Activated T-cell treated with anti-CD3 and anti-CD28 coated beads, Interleukin-2, amount 50 U/mL, for 4 hours (primary cell): ENCODE results near the gene BMI1. TPM values are rescaled to one million over a fixed set of nuclear protein-coding genes. Genes with fewer than 3 reads are reported as not detected.
A peak's percentile ranks its signal among the peaks of the same experiment; 100 is the strongest.

Experiments
- ATAC-seq, 2 donors: fragments of 200-7000 bp; cut with Tn5 transposase; one replicate each; pipeline ENCODE4 v1.10.0; 2021
- DNase-seq: peaks from one replicate; pipeline ENCODE4 v3.0.0-alpha.2; 2020
- H3K27me3 Mint-ChIP-seq: one replicate; pipeline ENCODE4 v1.8.0; 2021; ENCODE audit warnings: low read depth, mixed read lengths
- H3K36me3 Mint-ChIP-seq: one replicate; pipeline ENCODE4 v1.8.0; 2022; ENCODE audit warnings: mixed read lengths; ENCODE audit not compliant: insufficient read depth
- H3K4me1 Mint-ChIP-seq: one replicate; pipeline ENCODE4 v1.8.0; 2021; ENCODE audit warnings: low read depth, mixed read lengths
- H3K4me3 Mint-ChIP-seq: one replicate; pipeline ENCODE4 v1.8.0; 2021; ENCODE audit warnings: mild to moderate bottlenecking, moderate library complexity, mixed read lengths
- H3K9me3 Mint-ChIP-seq: one replicate; pipeline ENCODE4 v1.8.0; 2021; ENCODE audit warnings: mixed read lengths
- total RNA-seq, 3 donors: library from RNA; stranded (reverse); gene quantifications; one replicate each; pipeline ENCODE4 v1.2.1, GENCODE V29; 2021

BMI1 gene
- total RNA-seq, 3 donors from 2014 or later, result 80.9 to 96.1 (median 89.5) TPM

- Mint-ChIP-seq H3K4me3 (peak overlapping the region; percentile 90), H3K36me3 (peaks cover 17% of the 10 kb centered on the region), H3K4me1 (peaks cover 36% of the 10 kb centered on the region), H3K9me3 (no peaks in the 10 kb centered on the region), H3K27me3 (peaks cover 31% of the 10 kb centered on the region)
- DNase-seq, result no peak
- ATAC-seq, result no peak
These were observed 4.0 kb downstream of the BMI1 start for GRCh38 chr10:22324893-22325271.

GRCh38 chr10:22325272-22326144, 4.6 kb downstream of the BMI1 start:
- DNase-seq (peak; percentile 60), ATAC-seq (peak; percentile 16 to 42)
- Mint-ChIP-seq H3K9me3 (no peaks in the 10 kb centered on the region), H3K27me3 (peaks cover 31% of the 10 kb centered on the region), H3K36me3 (peaks cover 18% of the 10 kb centered on the region), H3K4me1 (peaks cover 32% of the 10 kb centered on the region), H3K4me3 (peak overlapping the region; percentile 90)

GRCh38 chr10:22326145-22326702, 5.3 kb downstream of the BMI1 start:
- no peak for ATAC-seq
- Mint-ChIP-seq H3K4me1 (peaks cover 34% of the 10 kb centered on the region), H3K4me3 (peak overlapping the region; percentile 74), H3K9me3 (no peaks in the 10 kb centered on the region), H3K27me3 (peaks cover 31% of the 10 kb centered on the region), H3K36me3 (peaks cover 18% of the 10 kb centered on the region)
- no peak for DNase-seq

- Mint-ChIP-seq H3K27me3 (peaks cover 29% of the 10 kb centered on the region), H3K36me3 (peaks cover 19% of the 10 kb centered on the region)
These were observed 8.3 kb downstream of the BMI1 start for GRCh38 chr10:22329150-22329549.

GRCh38 chr10:22332116-22332692, 11.3 kb downstream of the BMI1 start:
- Mint-ChIP-seq H3K36me3 (peaks cover 14% of the 10 kb centered on the region), H3K4me3 (no peak overlapping the region), H3K9me3 (peaks cover 5% of the 10 kb centered on the region), H3K27me3 (peaks cover 33% of the 10 kb centered on the region), H3K4me1 (peaks cover 33% of the 10 kb centered on the region)
- ATAC-seq (no peak), DNase-seq (no peak)

More at GRCh38 chr10:22329150-22329549, 8.3 kb downstream of the BMI1 start:
- DNase-seq, result no peak
- Mint-ChIP-seq H3K4me1 (peaks cover 42% of the 10 kb centered on the region), H3K4me3 (no peak overlapping the region), H3K9me3 (peaks cover 5% of the 10 kb centered on the region)
- no peak for ATAC-seq

GRCh38 chr10:22333167-22333974, 12.5 kb downstream of the BMI1 start:
- DNase-seq, result no peak
- Mint-ChIP-seq H3K4me3 (peak overlapping the region; percentile 75), H3K9me3 (peaks cover 5% of the 10 kb centered on the region), H3K36me3 (peaks cover 11% of the 10 kb centered on the region), H3K4me1 (peaks cover 34% of the 10 kb centered on the region), H3K27me3 (peaks cover 39% of the 10 kb centered on the region)
- no peak for ATAC-seq

- peaks cover 44% of the 10 kb centered on the region for H3K27me3 Mint-ChIP-seq
These were observed 13.0 kb downstream of the BMI1 start for GRCh38 chr10:22333975-22334282.

GRCh38 chr10:22334414-22335172, 13.7 kb downstream of the BMI1 start:
- DNase-seq, result no peak
- Mint-ChIP-seq H3K36me3 (peaks cover 5% of the 10 kb centered on the region), H3K4me1 (peaks cover 36% of the 10 kb centered on the region), H3K9me3 (peaks cover 5% of the 10 kb centered on the region), H3K4me3 (peak overlapping the region; percentile 78), H3K27me3 (peaks cover 50% of the 10 kb centered on the region)
- peak; percentile 3 to 6 for ATAC-seq

More at GRCh38 chr10:22333975-22334282, 13.0 kb downstream of the BMI1 start:
- Mint-ChIP-seq H3K36me3 (peaks cover 11% of the 10 kb centered on the region), H3K4me1 (peaks cover 34% of the 10 kb centered on the region), H3K4me3 (peak overlapping the region; percentile 75), H3K9me3 (peaks cover 5% of the 10 kb centered on the region)
- no peak for ATAC-seq
- no peak for DNase-seq

GRCh38 chr10:22335173-22335933, 14.5 kb downstream of the BMI1 start:
- peaks cover 55% of the 10 kb centered on the region for H3K27me3 Mint-ChIP-seq
- peak; percentile 77 to 81 for ATAC-seq
- peaks cover 43% of the 10 kb centered on the region for H3K4me1 Mint-ChIP-seq

GRCh38 chr10:22338185-22338900, 17.4 kb downstream of the BMI1 start:
- H3K36me3 Mint-ChIP-seq, result peaks cover 1% of the 10 kb centered on the region
- peak overlapping the region; percentile 21 for H3K4me3 Mint-ChIP-seq
- ATAC-seq (no peak), DNase-seq (no peak)
- peaks cover 64% of the 10 kb centered on the region for H3K27me3 Mint-ChIP-seq
- peaks cover 5% of the 10 kb centered on the region for H3K9me3 Mint-ChIP-seq
- peaks cover 31% of the 10 kb centered on the region for H3K4me1 Mint-ChIP-seq

More at GRCh38 chr10:22335173-22335933, 14.5 kb downstream of the BMI1 start:
- peak overlapping the region; percentile 78 for H3K4me3 Mint-ChIP-seq
- peaks cover 1% of the 10 kb centered on the region for H3K36me3 Mint-ChIP-seq
- peaks cover 5% of the 10 kb centered on the region for H3K9me3 Mint-ChIP-seq
- peak; percentile 58 for DNase-seq

- H3K9me3 Mint-ChIP-seq, result peaks cover 2% of the 10 kb centered on the region
- no peak for DNase-seq
- peaks cover 25% of the 10 kb centered on the region for H3K4me1 Mint-ChIP-seq
- no peak for ATAC-seq
- H3K36me3 Mint-ChIP-seq, result no peaks in the 10 kb centered on the region
- H3K27me3 Mint-ChIP-seq, result peaks cover 64% of the 10 kb centered on the region
- peak overlapping the region; percentile 21 for H3K4me3 Mint-ChIP-seq
These were observed 18.0 kb downstream of the BMI1 start for GRCh38 chr10:22338931-22339330.

GRCh38 chr10:22339761-22340328, 18.9 kb downstream of the BMI1 start:
- no peak for DNase-seq
- Mint-ChIP-seq H3K4me1 (peaks cover 28% of the 10 kb centered on the region), H3K4me3 (peak overlapping the region; percentile 85), H3K27me3 (peaks cover 73% of the 10 kb centered on the region), H3K9me3 (peaks cover 2% of the 10 kb centered on the region), H3K36me3 (no peaks in the 10 kb centered on the region)
- no peak for ATAC-seq
